ENCODE results near the gene FOXJ3.

GRCh38 chr1:42315500-42315899 is 19.5 kb downstream of the FOXJ3 start:
- TF ChIP-seq CTCF (IDR thresholded peaks at IDR 0.05) (no peak), POLR2A (IDR thresholded peaks at IDR 0.05) (no peak)

Measured in uterus (tissue), 2 donors.